ENCODE results near the gene CD99. TPM values are rescaled to one million over a fixed set of nuclear protein-coding genes. Genes with fewer than 3 reads are reported as not detected.
A peak's percentile ranks its signal among the peaks of the same experiment; 100 is the strongest.

Gene CD99
- total RNA-seq, 1 experiment from 2014 or later, result 1,443 TPM

GRCh38 chrX:2709556-2709955 is 18.5 kb downstream of the CD99 start:
- BruUV-seq (replicated peaks), result no TSS peak
- ChIA-PET POLR2A (ENCODE audit: low non-redundant PET) (no interaction called here), CTCF (no interaction called here)
- TF ChIP-seq EZH2 (IDR thresholded peaks at IDR 0.05; ENCODE audit: borderline replicate concordance, low read depth, low read length, poor library complexity, severe bottlenecking), result no peak
- peak overlapping the region; percentile 26 for H3K4me3 ChIP-seq (ENCODE audit: low read depth, low read length, poor library complexity, severe bottlenecking)
- H3K27ac ChIP-seq (ENCODE audit: low read depth, low read length, poor library complexity, severe bottlenecking), result peak overlapping the region; percentile 94
- intact Hi-C loops (cut with micrococcal nuclease; ENCODE audit: unreplicated experiment), result no loop called here
- peaks cover 92% of the 10 kb centered on the region for H3K4me1 ChIP-seq (ENCODE audit: insufficient read depth, low read length, poor library complexity, severe bottlenecking)
- H3K27me3 ChIP-seq (replicated peaks; ENCODE audit: insufficient read depth, low read depth, low read length, poor library complexity), result no peaks in the 10 kb centered on the region
- no peak for DNase-seq (ENCODE audit: low spot score)
- no peaks in the 10 kb centered on the region for H3K9me3 ChIP-seq (ENCODE audit: low read depth, low read length, poor library complexity, severe bottlenecking)
- H3K36me3 ChIP-seq (ENCODE audit: insufficient read depth, low read length, poor library complexity, severe bottlenecking), result peaks cover 51% of the 10 kb centered on the region

DNA sequence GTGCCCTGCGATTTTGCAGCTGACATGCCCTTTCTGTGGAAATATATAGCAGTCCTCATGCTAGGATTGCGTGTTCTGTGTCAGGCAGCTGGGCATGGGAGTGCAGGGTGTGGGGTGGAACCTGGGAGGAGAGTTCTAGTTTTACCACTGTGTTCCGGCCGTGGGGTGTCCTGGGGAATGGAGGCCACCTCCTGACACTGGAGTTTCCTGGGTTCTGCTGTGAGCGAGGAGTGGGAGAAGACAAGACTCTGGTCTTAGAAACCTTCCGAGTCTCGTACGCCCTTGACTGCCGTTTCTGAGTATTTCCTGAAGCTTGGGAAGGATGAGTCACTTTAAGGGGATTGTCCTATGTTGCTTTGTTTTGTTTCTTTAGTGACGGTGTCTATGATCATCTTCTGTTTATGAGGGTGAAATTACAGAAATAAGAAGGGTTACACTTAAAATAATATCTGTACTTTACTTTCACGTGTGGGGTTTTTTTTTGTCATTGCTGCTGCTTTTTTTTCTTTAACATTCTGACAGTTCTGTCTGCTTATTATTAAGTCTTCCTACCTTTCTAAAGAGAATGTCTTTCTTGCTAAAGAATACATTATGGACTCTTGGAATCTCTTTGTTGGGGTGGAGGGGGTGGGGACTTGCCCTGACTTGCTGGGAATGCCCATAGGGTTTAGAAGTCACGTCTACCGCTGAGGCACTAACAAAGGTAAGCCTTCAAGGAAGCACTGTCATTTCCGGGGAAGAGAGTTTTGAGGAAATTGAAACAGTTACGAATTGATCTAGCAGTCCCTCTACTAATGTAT is 19.1 kb downstream of the CD99 start:
- H3K27me3 ChIP-seq (replicated peaks; ENCODE audit: insufficient read depth, low read depth, low read length, poor library complexity), result no peaks in the 10 kb centered on the region
- DNase-seq (ENCODE audit: low spot score), result peak; percentile 91
- peak overlapping the region; percentile 94 for H3K27ac ChIP-seq (ENCODE audit: low read depth, low read length, poor library complexity, severe bottlenecking)
- ChIA-PET CTCF (no interaction called here), POLR2A (ENCODE audit: low non-redundant PET) (no interaction called here)
- no peak for TF ChIP-seq EZH2 (IDR thresholded peaks at IDR 0.05; ENCODE audit: borderline replicate concordance, low read depth, low read length, poor library complexity, severe bottlenecking)
- TF ChIP-seq, protein P1, sequence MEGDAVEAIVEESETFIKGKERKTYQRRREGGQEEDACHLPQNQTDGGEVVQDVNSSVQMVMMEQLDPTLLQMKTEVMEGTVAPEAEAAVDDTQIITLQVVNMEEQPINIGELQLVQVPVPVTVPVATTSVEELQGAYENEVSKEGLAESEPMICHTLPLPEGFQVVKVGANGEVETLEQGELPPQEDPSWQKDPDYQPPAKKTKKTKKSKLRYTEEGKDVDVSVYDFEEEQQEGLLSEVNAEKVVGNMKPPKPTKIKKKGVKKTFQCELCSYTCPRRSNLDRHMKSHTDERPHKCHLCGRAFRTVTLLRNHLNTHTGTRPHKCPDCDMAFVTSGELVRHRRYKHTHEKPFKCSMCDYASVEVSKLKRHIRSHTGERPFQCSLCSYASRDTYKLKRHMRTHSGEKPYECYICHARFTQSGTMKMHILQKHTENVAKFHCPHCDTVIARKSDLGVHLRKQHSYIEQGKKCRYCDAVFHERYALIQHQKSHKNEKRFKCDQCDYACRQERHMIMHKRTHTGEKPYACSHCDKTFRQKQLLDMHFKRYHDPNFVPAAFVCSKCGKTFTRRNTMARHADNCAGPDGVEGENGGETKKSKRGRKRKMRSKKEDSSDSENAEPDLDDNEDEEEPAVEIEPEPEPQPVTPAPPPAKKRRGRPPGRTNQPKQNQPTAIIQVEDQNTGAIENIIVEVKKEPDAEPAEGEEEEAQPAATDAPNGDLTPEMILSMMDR (conservative IDR thresholded peaks at IDR 0.05; ENCODE audit: low read depth, low read length), result no peak
- intact Hi-C loops (cut with micrococcal nuclease; ENCODE audit: unreplicated experiment), result no loop called here
- H3K4me1 ChIP-seq (ENCODE audit: insufficient read depth, low read length, poor library complexity, severe bottlenecking), result peaks cover 85% of the 10 kb centered on the region
- H3K36me3 ChIP-seq (ENCODE audit: insufficient read depth, low read length, poor library complexity, severe bottlenecking), result peaks cover 51% of the 10 kb centered on the region
- no peaks in the 10 kb centered on the region for H3K9me3 ChIP-seq (ENCODE audit: low read depth, low read length, poor library complexity, severe bottlenecking)
- H3K4me3 ChIP-seq (ENCODE audit: low read depth, low read length, poor library complexity, severe bottlenecking), result peak overlapping the region; percentile 26
- BruUV-seq (replicated peaks), result TSS peak; percentile 82

GRCh38 chrX:2711441-2711840 is 20.3 kb downstream of the CD99 start:
- H3K27ac ChIP-seq (ENCODE audit: low read depth, low read length, poor library complexity, severe bottlenecking), result peak overlapping the region; percentile 48
- POLR2A ChIA-PET (ENCODE audit: low non-redundant PET), result no interaction called here

More at GRCh38 chrX:2711441-2711840, 20.3 kb downstream of the CD99 start:
- Histone ChIP-seq H3K9me3 (ENCODE audit: low read depth, low read length, poor library complexity, severe bottlenecking) (no peaks in the 10 kb centered on the region), H3K36me3 (ENCODE audit: insufficient read depth, low read length, poor library complexity, severe bottlenecking) (peaks cover 49% of the 10 kb centered on the region), H3K4me3 (ENCODE audit: low read depth, low read length, poor library complexity, severe bottlenecking) (no peak overlapping the region), H3K27me3 (replicated peaks; ENCODE audit: insufficient read depth, low read depth, low read length, poor library complexity) (no peaks in the 10 kb centered on the region), H3K4me1 (ENCODE audit: insufficient read depth, low read length, poor library complexity, severe bottlenecking) (peaks cover 73% of the 10 kb centered on the region)
- no peak for DNase-seq (ENCODE audit: low spot score)
- intact Hi-C loops (cut with micrococcal nuclease; ENCODE audit: unreplicated experiment), result no loop called here
- BruUV-seq (replicated peaks), result no TSS peak
- CTCF ChIA-PET, result no interaction called here
- TF ChIP-seq EZH2 (IDR thresholded peaks at IDR 0.05; ENCODE audit: borderline replicate concordance, low read depth, low read length, poor library complexity, severe bottlenecking), result no peak
- TF ChIP-seq, protein P1 (conservative IDR thresholded peaks at IDR 0.05; ENCODE audit: low read depth, low read length), result no peak
